A673 (cell line): ENCODE data around the gene CSPG4. TPM values are rescaled to one million over a fixed set of nuclear protein-coding genes. Genes with fewer than 3 reads are reported as not detected.
"Not testable (repeated sequence)": the region's sequence is repeated elsewhere in the genome, so short reads cannot be mapped to it uniquely, and the experiment has no call there.

Experiments used
- BruUV-seq: library from RNA; stranded (reverse); fragments of 400-500 nt; replicated peaks from 2 replicates; lab custom pipeline; 2021; lab: Mats Ljungman, UMichigan
- CTCF ChIA-PET: fragments of 300-600 bp; sonication (Branson Sonifier 250); formaldehyde crosslinking; loops from one replicate; lab custom pipeline; 2022; ENCODE audit warnings: antibody characterized with exemption; lab: Charles Lee
- POLR2A ChIA-PET: fragments of 300-600 bp; sonication (Branson Sonifier 250); formaldehyde crosslinking; loops from one replicate; lab custom pipeline; 2022; ENCODE audit warnings: antibody characterized with exemption; ENCODE audit not compliant: low non-redundant PET; lab: Charles Lee
- DNase-seq: peaks from one replicate; pipeline ENCODE4 v3.0.0-alpha.2; 2015; ENCODE audit warnings: low spot score
- H3K27ac ChIP-seq: fragments of 200-600 bp; sonication (generic); 2 replicates; pipeline ENCODE4 v1.5.1; 2016; ENCODE audit warnings: mixed run types, low read depth, mild to moderate bottlenecking, mixed read lengths, antibody characterized with exemption, low read length; ENCODE audit not compliant: poor library complexity, severe bottlenecking
- H3K27me3 ChIP-seq: fragments of 200-600 bp; sonication (generic); replicated peaks from 2 replicates; pipeline ENCODE4 v1.6.1; 2017; ENCODE audit warnings: mixed run types, low read depth, mild to moderate bottlenecking, mixed read lengths, antibody characterized with exemption, low read length; ENCODE audit not compliant: insufficient read depth, poor library complexity
- H3K36me3 ChIP-seq: fragments of 200-600 bp; sonication (generic); 2 replicates; pipeline ENCODE4 v1.6.1; 2016; ENCODE audit warnings: mixed run types, mild to moderate bottlenecking, mixed read lengths, antibody characterized with exemption, low read length; ENCODE audit not compliant: insufficient read depth, poor library complexity, severe bottlenecking
- H3K4me1 ChIP-seq: fragments of 200-600 bp; sonication (generic); 2 replicates; pipeline ENCODE4 v1.6.1; 2017; ENCODE audit warnings: mixed run types, mild to moderate bottlenecking, mixed read lengths, antibody characterized with exemption, low read length; ENCODE audit not compliant: insufficient read depth, poor library complexity, severe bottlenecking
- H3K4me3 ChIP-seq: fragments of 200-600 bp; sonication (generic); 2 replicates; pipeline ENCODE4 v1.5.1; 2016; ENCODE audit warnings: low read depth, mixed run types, mild to moderate bottlenecking, mixed read lengths, low read length; ENCODE audit not compliant: poor library complexity, severe bottlenecking
- H3K9me3 ChIP-seq: fragments of 200-600 bp; sonication (generic); 2 replicates; pipeline ENCODE4 v1.6.1; 2016; ENCODE audit warnings: mixed run types, low read depth, mild to moderate bottlenecking, mixed read lengths, antibody characterized with exemption, low read length; ENCODE audit not compliant: poor library complexity, severe bottlenecking
- EZH2 ChIP-seq: fragments of 200-600 bp; sonication (generic); IDR thresholded peaks from 2 replicates; pipeline ENCODE4 v1.6.1; 2017; ENCODE audit warnings: borderline replicate concordance, low read depth, mild to moderate bottlenecking, mixed read lengths, antibody characterized with exemption, low read length; ENCODE audit not compliant: poor library complexity, severe bottlenecking
- intact Hi-C: fragments of 100-400 bp; cut with micrococcal nuclease; formaldehyde crosslinking; loops from one replicate; pipeline ENCODE4 v1.10.0; 2022; ENCODE audit not compliant: unreplicated experiment
- total RNA-seq: library from RNA; stranded (reverse); gene quantifications from 2 replicates; pipeline ENCODE4 v1.2.3, GENCODE V29; 2021
- TF ChIP-seq, protein P1 (sequence below): fragments of 300-800, 200-600 bp; sonication (generic); conservative IDR thresholded peaks from 2 replicates; pipeline ENCODE4 v1.5.1; 2017; ENCODE audit warnings: low read depth, mild to moderate bottlenecking, antibody characterized with exemption, low read length, moderate library complexity, mixed read lengths

The CSPG4 gene
- total RNA-seq, 1 experiment from 2014 or later, result 0.11 TPM

DNA sequence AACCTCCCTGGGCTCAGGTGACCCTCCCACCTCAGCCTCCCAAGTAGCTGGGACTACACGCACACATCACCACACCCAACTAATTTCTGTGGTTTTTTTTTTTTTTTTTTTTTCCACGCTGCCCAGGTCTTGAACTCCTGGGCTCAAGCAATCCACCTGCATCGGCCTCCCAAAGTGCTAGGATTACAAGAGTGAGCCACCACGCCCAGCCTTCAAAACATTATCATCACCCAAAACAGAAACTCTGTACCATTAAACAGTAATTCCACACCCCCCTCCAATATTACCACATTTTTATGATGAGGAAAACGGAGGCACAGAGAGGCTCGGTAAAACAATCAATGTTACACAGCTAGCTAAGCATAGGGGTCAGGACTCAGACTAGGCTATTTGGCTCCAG is 76.6 kb downstream of the CSPG4 start:
- POLR2A ChIA-PET, result interaction anchor here (0.6 kb wide), 2 partner anchors 10 to 301 kb away, joined by 4 to 6 read pairs; partner anchors contain the start of gene SNUPN
- intact Hi-C loops, result no loop called here
- no peak for DNase-seq
- BruUV-seq, result no TSS peak
- H3K27me3 ChIP-seq, result no peaks in the 10 kb centered on the region
- H3K27ac ChIP-seq, result no peak overlapping the region
- TF ChIP-seq, protein P1, sequence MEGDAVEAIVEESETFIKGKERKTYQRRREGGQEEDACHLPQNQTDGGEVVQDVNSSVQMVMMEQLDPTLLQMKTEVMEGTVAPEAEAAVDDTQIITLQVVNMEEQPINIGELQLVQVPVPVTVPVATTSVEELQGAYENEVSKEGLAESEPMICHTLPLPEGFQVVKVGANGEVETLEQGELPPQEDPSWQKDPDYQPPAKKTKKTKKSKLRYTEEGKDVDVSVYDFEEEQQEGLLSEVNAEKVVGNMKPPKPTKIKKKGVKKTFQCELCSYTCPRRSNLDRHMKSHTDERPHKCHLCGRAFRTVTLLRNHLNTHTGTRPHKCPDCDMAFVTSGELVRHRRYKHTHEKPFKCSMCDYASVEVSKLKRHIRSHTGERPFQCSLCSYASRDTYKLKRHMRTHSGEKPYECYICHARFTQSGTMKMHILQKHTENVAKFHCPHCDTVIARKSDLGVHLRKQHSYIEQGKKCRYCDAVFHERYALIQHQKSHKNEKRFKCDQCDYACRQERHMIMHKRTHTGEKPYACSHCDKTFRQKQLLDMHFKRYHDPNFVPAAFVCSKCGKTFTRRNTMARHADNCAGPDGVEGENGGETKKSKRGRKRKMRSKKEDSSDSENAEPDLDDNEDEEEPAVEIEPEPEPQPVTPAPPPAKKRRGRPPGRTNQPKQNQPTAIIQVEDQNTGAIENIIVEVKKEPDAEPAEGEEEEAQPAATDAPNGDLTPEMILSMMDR, result no peak
- no peak for TF ChIP-seq EZH2
- H3K36me3 ChIP-seq, result peaks cover 9% of the 10 kb centered on the region
- H3K9me3 ChIP-seq, result no peaks in the 10 kb centered on the region
- H3K4me3 ChIP-seq, result no peak overlapping the region
- H3K4me1 ChIP-seq, result peaks cover 15% of the 10 kb centered on the region
- CTCF ChIA-PET, result no interaction called here

DNA sequence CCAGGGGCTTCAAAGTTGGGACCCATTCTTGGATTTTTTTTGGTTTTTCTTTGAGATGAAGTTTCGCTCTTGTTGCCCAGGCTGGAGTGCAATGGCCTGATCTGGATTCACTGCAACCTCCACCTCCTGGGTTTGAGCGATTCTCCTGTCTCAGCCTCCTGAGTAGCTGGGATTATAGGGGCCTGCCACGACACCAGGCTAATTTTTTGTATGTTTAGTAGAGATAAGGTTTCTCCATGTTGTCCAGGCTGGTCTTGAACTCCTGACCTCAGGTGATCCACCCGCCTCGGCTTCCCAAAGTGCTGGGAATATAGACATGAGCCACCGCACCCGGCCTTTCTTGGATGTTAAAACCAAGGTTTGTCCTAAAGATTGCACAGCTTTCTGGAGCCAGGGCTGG is 78.7 kb downstream of the CSPG4 start:
- H3K4me3 ChIP-seq, intact Hi-C loops, H3K36me3 ChIP-seq, H3K27me3 ChIP-seq, POLR2A ChIA-PET, H3K9me3 ChIP-seq, DNase-seq, BruUV-seq, H3K27ac ChIP-seq: not testable (repeated sequence)
- peaks cover 15% of the 10 kb centered on the region for H3K4me1 ChIP-seq
- CTCF ChIA-PET, result interaction anchor here (0.7 kb wide), 1 partner anchor 404 kb away, joined by 9 read pairs; no protein-coding TSS in a partner anchor

DNA sequence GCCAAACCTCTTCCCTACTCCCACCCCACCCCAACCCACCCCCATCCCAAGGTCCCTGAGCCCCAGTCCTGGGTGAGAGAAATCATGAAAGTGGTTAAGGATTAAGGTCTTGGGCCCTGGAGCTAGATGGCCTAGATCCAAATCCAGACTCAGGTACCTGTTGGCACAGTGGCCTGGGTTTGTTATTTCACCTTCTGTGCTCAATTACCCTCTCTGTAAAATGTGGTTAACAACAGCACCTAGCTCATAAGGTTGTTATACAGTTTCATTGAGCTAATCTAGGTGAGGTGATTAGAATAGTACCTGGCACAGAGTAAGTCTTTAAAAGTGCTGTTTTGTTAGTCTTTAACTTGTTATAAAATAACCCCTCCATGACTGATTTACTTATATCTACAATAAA is 80.7 kb downstream of the CSPG4 start:
- H3K27ac ChIP-seq, result no peak overlapping the region
- H3K9me3 ChIP-seq, result no peaks in the 10 kb centered on the region
- no peaks in the 10 kb centered on the region for H3K27me3 ChIP-seq
- TF ChIP-seq EZH2, result no peak
- TF ChIP-seq, protein P1, result no peak
- ChIA-PET CTCF (no interaction called here), POLR2A (interaction anchor here (0.7 kb wide), 1 partner anchor 244 kb away, joined by 7 read pairs; no protein-coding TSS in a partner anchor)
- intact Hi-C loops, result no loop called here
- BruUV-seq, result no TSS peak
- H3K36me3 ChIP-seq, result no peaks in the 10 kb centered on the region
- DNase-seq, result no peak
- no peaks in the 10 kb centered on the region for H3K4me1 ChIP-seq
- no peak overlapping the region for H3K4me3 ChIP-seq
